ENCODE data around the gene CAPN5.

The CAPN5 gene

GRCh38 chr11:77173494-77173893 is 106.7 kb downstream of the CAPN5 start:
- no peak for DNase-seq (ENCODE audit: low read depth)

GRCh38 chr11:77174559-77174958 is 107.8 kb downstream of the CAPN5 start:
- no peak for DNase-seq (ENCODE audit: low read depth)

- DNase-seq (ENCODE audit: low read depth): no peak
These were observed 108.5 kb downstream of the CAPN5 start for GRCh38 chr11:77175021-77175842.

Measured in non-pigmented ciliary epithelial cell (primary cell).